WERI-Rb-1 (cell line): ENCODE measurements around the gene WNT4.

Source experiments
- DNase-seq: peaks from one replicate; pipeline ENCODE4 v3.0.0-alpha.2; 2020
- H3K27ac ChIP-seq: fragments of 250-450 bp; sonication (Bioruptor Pico); 2 replicates; pipeline ENCODE4 v1.5.1; 2020; ENCODE audit warnings: mild to moderate bottlenecking, moderate library complexity
- H3K27me3 ChIP-seq: fragments of 250-450 bp; sonication (Bioruptor Pico); 2 replicates; pipeline ENCODE4 v1.5.1; 2021; ENCODE audit warnings: mild to moderate bottlenecking, low read depth, moderate library complexity; ENCODE audit not compliant: insufficient read depth, severe bottlenecking
- H3K36me3 ChIP-seq: fragments of 250-450 bp; sonication (Bioruptor Pico); 2 replicates; pipeline ENCODE4 v1.5.1; 2020; ENCODE audit warnings: mild to moderate bottlenecking, moderate library complexity
- H3K4me3 ChIP-seq: 2 replicates; pipeline ENCODE4 v1.5.1; 2011; ENCODE audit warnings: low read depth, mild to moderate bottlenecking, control low read depth, low read length
- H3K9me3 ChIP-seq: fragments of 250-450 bp; sonication (Bioruptor Pico); 2 replicates; pipeline ENCODE4 v1.5.1; 2021; ENCODE audit warnings: mild to moderate bottlenecking, moderate library complexity; ENCODE audit not compliant: severe bottlenecking
- TF ChIP-seq, protein P1 (sequence below): IDR thresholded peaks from 2 replicates; pipeline ENCODE4 v1.5.1; 2011; ENCODE audit warnings: low read depth, mild to moderate bottlenecking, control low read depth, inconsistent platforms, low read length

The WNT4 gene

GRCh38 chr1:22139817-22140216, 3.1 kb downstream of the WNT4 start:
- Histone ChIP-seq H3K9me3 (no peaks in the 10 kb centered on the region), H3K4me3 (no peak overlapping the region), H3K27me3 (peaks cover 26% of the 10 kb centered on the region)

DNA sequence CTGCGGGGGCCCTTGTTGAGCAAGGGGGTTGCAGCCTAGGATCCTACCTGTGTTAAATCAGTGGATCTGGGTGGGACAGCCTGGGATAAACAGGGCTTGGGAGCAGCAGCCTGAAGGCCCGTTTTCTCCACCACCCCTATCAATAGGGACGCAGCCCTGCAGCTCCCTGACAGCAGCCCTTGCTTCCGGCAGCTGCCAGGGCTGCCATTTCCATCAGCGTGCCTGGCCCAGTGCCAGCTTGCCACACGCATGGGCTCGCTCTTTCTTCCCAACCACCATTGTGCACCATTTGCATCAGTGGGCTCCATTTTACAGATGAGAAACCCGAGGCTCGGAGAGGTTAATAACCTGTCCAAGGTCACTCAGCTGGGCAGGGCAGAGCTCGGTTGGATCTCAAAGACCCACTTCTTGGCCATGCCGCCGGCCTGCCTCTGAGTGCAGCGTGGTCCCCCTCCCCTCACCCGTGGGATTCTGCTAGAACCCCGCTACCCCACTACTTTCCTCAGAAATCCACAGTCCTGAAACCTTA, 3.8 kb downstream of the WNT4 start:
- no peak for DNase-seq
- peaks cover 23% of the 10 kb centered on the region for H3K27me3 ChIP-seq
- TF ChIP-seq, protein P1, sequence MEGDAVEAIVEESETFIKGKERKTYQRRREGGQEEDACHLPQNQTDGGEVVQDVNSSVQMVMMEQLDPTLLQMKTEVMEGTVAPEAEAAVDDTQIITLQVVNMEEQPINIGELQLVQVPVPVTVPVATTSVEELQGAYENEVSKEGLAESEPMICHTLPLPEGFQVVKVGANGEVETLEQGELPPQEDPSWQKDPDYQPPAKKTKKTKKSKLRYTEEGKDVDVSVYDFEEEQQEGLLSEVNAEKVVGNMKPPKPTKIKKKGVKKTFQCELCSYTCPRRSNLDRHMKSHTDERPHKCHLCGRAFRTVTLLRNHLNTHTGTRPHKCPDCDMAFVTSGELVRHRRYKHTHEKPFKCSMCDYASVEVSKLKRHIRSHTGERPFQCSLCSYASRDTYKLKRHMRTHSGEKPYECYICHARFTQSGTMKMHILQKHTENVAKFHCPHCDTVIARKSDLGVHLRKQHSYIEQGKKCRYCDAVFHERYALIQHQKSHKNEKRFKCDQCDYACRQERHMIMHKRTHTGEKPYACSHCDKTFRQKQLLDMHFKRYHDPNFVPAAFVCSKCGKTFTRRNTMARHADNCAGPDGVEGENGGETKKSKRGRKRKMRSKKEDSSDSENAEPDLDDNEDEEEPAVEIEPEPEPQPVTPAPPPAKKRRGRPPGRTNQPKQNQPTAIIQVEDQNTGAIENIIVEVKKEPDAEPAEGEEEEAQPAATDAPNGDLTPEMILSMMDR = no peak

More at GRCh38 chr1:22139817-22140216, 3.1 kb downstream of the WNT4 start:
- TF ChIP-seq, protein P1 = no peak
- H3K27ac ChIP-seq = no peak overlapping the region
- H3K36me3 ChIP-seq = no peaks in the 10 kb centered on the region
- DNase-seq = no peak

GRCh38 chr1:22137004-22137720, 5.7 kb downstream of the WNT4 start:
- TF ChIP-seq, protein P1 = no peak
- Histone ChIP-seq H3K36me3 (no peaks in the 10 kb centered on the region), H3K4me3 (no peak overlapping the region), H3K27ac (no peak overlapping the region), H3K9me3 (no peaks in the 10 kb centered on the region), H3K27me3 (peaks cover 15% of the 10 kb centered on the region)
- DNase-seq = no peak

More for the DNA sequence above, 3.8 kb downstream of the WNT4 start:
- no peaks in the 10 kb centered on the region for H3K36me3 ChIP-seq
- no peak overlapping the region for H3K4me3 ChIP-seq
- no peaks in the 10 kb centered on the region for H3K9me3 ChIP-seq
- no peak overlapping the region for H3K27ac ChIP-seq

GRCh38 chr1:22133931-22134324, 9.0 kb downstream of the WNT4 start:
- Histone ChIP-seq H3K27me3 (no peaks in the 10 kb centered on the region), H3K36me3 (no peaks in the 10 kb centered on the region), H3K4me3 (no peak overlapping the region), H3K9me3 (no peaks in the 10 kb centered on the region), H3K27ac (no peak overlapping the region)
- TF ChIP-seq, protein P1 = no peak
- no peak for DNase-seq

DNA sequence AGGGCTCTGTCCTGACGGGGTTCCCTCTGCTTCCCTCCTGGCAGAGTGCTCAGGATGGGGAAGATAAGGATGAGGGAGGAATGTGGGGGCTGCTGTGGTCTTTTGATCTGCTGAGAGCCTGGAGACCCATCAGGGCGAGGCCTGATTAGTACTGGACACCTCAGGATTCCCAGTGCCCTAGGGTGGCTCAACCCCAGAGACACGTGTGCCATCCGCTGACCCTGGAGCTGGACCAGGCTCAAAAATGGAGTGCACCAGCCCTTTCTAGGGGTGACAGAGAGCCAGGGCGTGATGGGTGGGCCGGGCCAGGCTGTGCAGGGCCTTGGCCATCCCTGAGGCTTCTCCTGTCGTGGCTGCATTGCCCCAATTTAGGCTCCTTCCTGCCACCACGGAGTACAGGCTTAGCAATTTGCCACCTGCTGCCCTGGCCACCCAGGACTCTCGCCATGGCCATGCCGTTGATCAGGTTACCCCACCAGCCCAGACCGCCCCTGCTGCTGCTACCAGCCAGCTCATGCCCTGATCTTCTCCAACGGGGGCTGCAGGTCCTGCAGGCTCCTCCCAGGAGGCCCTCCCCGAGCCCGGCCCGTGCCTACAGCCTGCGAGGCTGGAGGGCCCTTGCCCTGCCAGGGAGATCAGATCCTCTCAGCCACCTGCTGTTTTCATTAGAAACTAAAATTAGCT, 9.5 kb downstream of the WNT4 start:
- Histone ChIP-seq H3K27ac (no peak overlapping the region), H3K36me3 (no peaks in the 10 kb centered on the region), H3K4me3 (no peak overlapping the region), H3K27me3 (no peaks in the 10 kb centered on the region), H3K9me3 (no peaks in the 10 kb centered on the region)
- DNase-seq = no peak
- TF ChIP-seq, protein P1 = no peak
